Endodermal cell (in vitro differentiated cells): ENCODE data around the gene PHAX. TPM values are rescaled to one million over a fixed set of nuclear protein-coding genes. Genes with fewer than 3 reads are reported as not detected.

Source experiments
- DNase-seq: peaks from one replicate; pipeline ENCODE4 v3.0.0-alpha.2; 2017
- H3K27ac ChIP-seq: 2 replicates; pipeline ENCODE4 v1.5.1; 2013; ENCODE audit warnings: mild to moderate bottlenecking, low read depth, low read length, moderate library complexity
- H3K27me3 ChIP-seq: 2 replicates; pipeline ENCODE4 v1.6.1; 2013; ENCODE audit warnings: mild to moderate bottlenecking, low read length, moderate library complexity; ENCODE audit not compliant: insufficient read depth, control insufficient read depth, poor library complexity, severe bottlenecking
- H3K36me3 ChIP-seq: 2 replicates; pipeline ENCODE4 v1.7.0; 2013; ENCODE audit warnings: mild to moderate bottlenecking, low read length, moderate library complexity; ENCODE audit not compliant: control insufficient read depth, insufficient read depth
- H3K4me1 ChIP-seq: one replicate; pipeline ENCODE4 v1.7.0; 2013; ENCODE audit warnings: low read length; ENCODE audit not compliant: control insufficient read depth, insufficient read depth
- H3K4me3 ChIP-seq: 2 replicates; pipeline ENCODE4 v1.5.1; 2013; ENCODE audit warnings: mild to moderate bottlenecking, low read length, moderate library complexity
- H3K9ac ChIP-seq: 2 replicates; pipeline ENCODE4 v1.6.1; 2013; ENCODE audit warnings: mild to moderate bottlenecking, low read length, moderate library complexity; ENCODE audit not compliant: poor library complexity, severe bottlenecking; ENCODE audit errors: extremely low read depth
- H3K9me3 ChIP-seq: 2 replicates; pipeline ENCODE4 v1.6.1; 2013; ENCODE audit warnings: mild to moderate bottlenecking, low read length, moderate library complexity; ENCODE audit not compliant: control insufficient read depth
- H3K27ac Mint-ChIP-seq: 2 replicates; pipeline ENCODE4 v1.8.0; 2020; ENCODE audit warnings: mixed read lengths
- H3K27me3 Mint-ChIP-seq: 2 replicates; pipeline ENCODE4 v1.8.0; 2021; ENCODE audit warnings: mild to moderate bottlenecking, mixed read lengths; ENCODE audit not compliant: insufficient read depth
- H3K36me3 Mint-ChIP-seq: 2 replicates; pipeline ENCODE4 v1.8.0; 2020; ENCODE audit warnings: low read depth, mixed read lengths
- H3K4me1 Mint-ChIP-seq: 2 replicates; pipeline ENCODE4 v1.8.0; 2020; ENCODE audit warnings: mixed read lengths
- H3K4me3 Mint-ChIP-seq: 2 replicates; pipeline ENCODE4 v1.8.0; 2020; ENCODE audit warnings: mild to moderate bottlenecking, moderate library complexity, mixed read lengths
- H3K9me3 Mint-ChIP-seq: 2 replicates; pipeline ENCODE4 v1.8.0; 2020; ENCODE audit warnings: mild to moderate bottlenecking, mixed read lengths
- CTCF ChIP-seq: fragments of 200-600 bp; sonication (generic); conservative IDR thresholded peaks from 2 replicates; pipeline ENCODE4 v1.5.0; 2021; ENCODE audit warnings: antibody characterized with exemption, mild to moderate bottlenecking
- WGBS, 2 experiments: methylation state at CpG; one replicate each; pipeline versions ENCODE4 v1.1.5 to v1.1.7; 2013; ENCODE audit warnings: missing lambda C conversion rate in 2 of 2, mixed read lengths in 1 of 2; ENCODE audit not compliant: insufficient coverage in 1 of 2, insufficient read length in 1 of 2; 5-methylcytosine and 5-hydroxymethylcytosine counted together
- total RNA-seq, 2 donors: library from RNA; stranded (reverse); fragmentation: NEBNext Ultra II Directional in 1 of 2; extraction: Animal tissue kit (Norgen Biotek cat#: 25700) in 1 of 2; gene quantifications; 2 replicates in 1 of 2; 3 replicates in 1 of 2; pipeline ENCODE4 v1.2.1, GENCODE V29; 2021

PHAX gene
- total RNA-seq, 2 donors from 2014 or later = 49.9 to 54.1 TPM

DNA sequence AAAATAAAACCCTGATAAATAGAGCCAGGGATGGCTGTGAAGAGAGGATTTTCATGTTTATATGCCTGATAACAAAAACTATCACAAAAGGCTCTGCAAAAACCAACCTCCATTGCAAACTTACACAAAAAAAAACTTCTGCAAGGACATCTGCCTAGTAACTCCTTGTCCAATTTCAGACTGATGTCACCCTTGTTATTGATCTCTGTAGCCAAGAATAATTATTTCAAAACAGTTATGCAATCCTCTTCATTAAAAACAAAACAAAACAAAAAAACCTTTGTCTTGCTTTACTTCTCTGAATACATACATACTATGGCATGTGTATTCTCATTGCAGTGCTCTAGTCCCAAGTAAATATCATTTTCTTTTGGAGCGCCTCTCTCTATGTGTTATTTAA, 49.7 kb downstream of the PHAX start:
- no peaks in the 10 kb centered on the region for H3K4me1 ChIP-seq
- Mint-ChIP-seq H3K9me3 (peaks cover 13% of the 10 kb centered on the region), H3K27me3 (no peaks in the 10 kb centered on the region), H3K27ac (no peak overlapping the region), H3K4me3 (no peak overlapping the region), H3K36me3 (peaks cover 4% of the 10 kb centered on the region), H3K4me1 (peaks cover 4% of the 10 kb centered on the region)
- no peak overlapping the region for H3K9ac ChIP-seq
- no peak for DNase-seq
- H3K27ac ChIP-seq = no peak overlapping the region
- WGBS, 2 experiments = 71 to 96% methylated on average over 1 of the region's 1 CpG
- H3K27me3 ChIP-seq = no peaks in the 10 kb centered on the region
- H3K9me3 ChIP-seq = peaks cover 16% of the 10 kb centered on the region
- H3K36me3 ChIP-seq = no peaks in the 10 kb centered on the region
- no peak for TF ChIP-seq CTCF
- H3K4me3 ChIP-seq = no peak overlapping the region

DNA sequence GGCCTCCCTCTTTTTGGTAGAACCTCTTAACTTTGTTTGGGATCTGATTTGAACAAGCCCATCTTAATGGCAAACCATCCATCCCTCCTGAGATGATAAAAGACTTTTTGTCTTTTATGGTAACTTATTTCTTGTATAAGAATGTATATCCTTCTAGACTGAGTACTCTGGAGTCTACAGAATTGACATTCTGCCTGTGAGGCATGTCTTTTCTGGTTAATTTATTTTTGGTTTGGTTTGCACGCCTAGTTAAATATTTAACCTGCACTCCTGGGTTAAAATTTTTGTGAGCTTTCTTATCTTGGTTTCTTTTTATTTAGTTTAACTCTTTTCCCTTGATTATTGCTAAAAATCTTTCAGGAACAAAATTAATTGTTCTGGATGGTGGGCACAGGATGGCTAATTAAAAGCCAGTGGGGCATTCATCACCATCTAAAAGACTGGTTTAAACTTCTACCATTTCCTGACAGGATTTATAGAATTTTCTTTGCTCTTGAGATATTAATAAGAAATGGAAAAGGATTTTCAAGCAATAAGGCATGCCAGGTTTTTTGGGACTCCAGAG, 50.3 kb downstream of the PHAX start:
- no peak for TF ChIP-seq CTCF
- no peak for DNase-seq
- Mint-ChIP-seq H3K4me1 (peaks cover 4% of the 10 kb centered on the region), H3K4me3 (no peak overlapping the region), H3K9me3 (peaks cover 7% of the 10 kb centered on the region), H3K27ac (no peak overlapping the region), H3K36me3 (peaks cover 2% of the 10 kb centered on the region), H3K27me3 (no peaks in the 10 kb centered on the region)
- no peaks in the 10 kb centered on the region for H3K36me3 ChIP-seq
- H3K4me3 ChIP-seq = no peak overlapping the region
- H3K4me1 ChIP-seq = no peaks in the 10 kb centered on the region
- no peak overlapping the region for H3K9ac ChIP-seq
- H3K27me3 ChIP-seq = no peaks in the 10 kb centered on the region
- no peak overlapping the region for H3K27ac ChIP-seq
- 79% methylated on average over 1 of the region's 1 CpG; no CpG with 5 or more reads in 1 of the 2 experiments for WGBS, 2 experiments
- peaks cover 14% of the 10 kb centered on the region for H3K9me3 ChIP-seq

DNA sequence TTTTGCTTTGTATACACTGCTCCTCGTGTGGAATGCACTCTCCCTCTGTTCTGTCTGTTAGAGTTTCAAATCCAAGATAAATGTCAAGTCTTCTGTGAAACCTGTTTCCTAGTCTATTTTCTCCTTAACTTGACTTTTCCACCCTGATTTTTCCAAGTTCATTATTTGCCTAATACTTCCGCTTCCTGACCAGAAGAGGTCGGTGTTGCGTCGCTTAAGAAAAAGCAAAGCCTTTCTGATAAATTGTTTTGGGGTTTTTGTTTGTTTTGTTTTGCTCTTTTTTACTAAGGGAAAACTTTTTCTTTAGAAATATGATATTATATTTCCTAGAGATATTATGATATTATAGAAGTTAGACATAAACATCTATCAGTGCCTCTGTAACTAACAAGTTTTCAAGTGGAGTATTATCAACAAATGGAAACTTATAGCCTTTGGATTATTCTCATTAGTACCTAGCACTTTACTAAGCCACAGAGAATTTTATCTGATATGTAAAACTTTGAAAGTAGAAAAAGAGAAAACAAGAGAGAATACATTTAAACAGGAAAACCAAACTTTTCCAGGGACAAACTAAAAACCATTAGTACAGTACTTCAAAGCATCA, 55.8 kb downstream of the PHAX start:
- H3K27ac ChIP-seq = no peak overlapping the region
- Mint-ChIP-seq H3K27ac (no peak overlapping the region), H3K27me3 (no peaks in the 10 kb centered on the region), H3K4me1 (peaks cover 9% of the 10 kb centered on the region), H3K9me3 (no peaks in the 10 kb centered on the region), H3K36me3 (no peaks in the 10 kb centered on the region), H3K4me3 (no peak overlapping the region)
- H3K4me3 ChIP-seq = no peak overlapping the region
- WGBS, 2 experiments = 0 to 3% methylated on average over 1 to 5 of the region's 5 CpGs
- H3K9ac ChIP-seq = no peak overlapping the region
- no peaks in the 10 kb centered on the region for H3K9me3 ChIP-seq
- H3K36me3 ChIP-seq = no peaks in the 10 kb centered on the region
- H3K4me1 ChIP-seq = no peaks in the 10 kb centered on the region
- H3K27me3 ChIP-seq = no peaks in the 10 kb centered on the region
- peak; percentile 96 for TF ChIP-seq CTCF
- DNase-seq = no peak
